D721Med (cell line): ENCODE measurements around the gene FTO.

Experiments
- DNase-seq: peaks from one replicate; pipeline ENCODE4 v3.0.0; 2011; ENCODE audit warnings: low spot score; ENCODE audit not compliant: insufficient read length
- FAIRE-seq: peaks from 2 replicates; lab custom pipeline; 2011; peaks lifted over from hg19 to GRCh38; lab: Jason Lieb, UNC
- TF ChIP-seq, protein P1 (sequence below): IDR thresholded peaks from 2 replicates; pipeline ENCODE4 v1.5.1; 2012; ENCODE audit warnings: mild to moderate bottlenecking, control low read depth; ENCODE audit not compliant: insufficient read depth; ENCODE audit errors: missing control alignments

Gene FTO

GRCh38 chr16:53893731-53894435 lies 189.9 kb downstream of the FTO start:
- DNase-seq (no peak), FAIRE-seq (no peak)
- TF ChIP-seq, protein P1, sequence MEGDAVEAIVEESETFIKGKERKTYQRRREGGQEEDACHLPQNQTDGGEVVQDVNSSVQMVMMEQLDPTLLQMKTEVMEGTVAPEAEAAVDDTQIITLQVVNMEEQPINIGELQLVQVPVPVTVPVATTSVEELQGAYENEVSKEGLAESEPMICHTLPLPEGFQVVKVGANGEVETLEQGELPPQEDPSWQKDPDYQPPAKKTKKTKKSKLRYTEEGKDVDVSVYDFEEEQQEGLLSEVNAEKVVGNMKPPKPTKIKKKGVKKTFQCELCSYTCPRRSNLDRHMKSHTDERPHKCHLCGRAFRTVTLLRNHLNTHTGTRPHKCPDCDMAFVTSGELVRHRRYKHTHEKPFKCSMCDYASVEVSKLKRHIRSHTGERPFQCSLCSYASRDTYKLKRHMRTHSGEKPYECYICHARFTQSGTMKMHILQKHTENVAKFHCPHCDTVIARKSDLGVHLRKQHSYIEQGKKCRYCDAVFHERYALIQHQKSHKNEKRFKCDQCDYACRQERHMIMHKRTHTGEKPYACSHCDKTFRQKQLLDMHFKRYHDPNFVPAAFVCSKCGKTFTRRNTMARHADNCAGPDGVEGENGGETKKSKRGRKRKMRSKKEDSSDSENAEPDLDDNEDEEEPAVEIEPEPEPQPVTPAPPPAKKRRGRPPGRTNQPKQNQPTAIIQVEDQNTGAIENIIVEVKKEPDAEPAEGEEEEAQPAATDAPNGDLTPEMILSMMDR = no peak

- FAIRE-seq (no peak), DNase-seq (no peak)
- TF ChIP-seq, protein P1 = no peak
Observed at GRCh38 chr16:53894686-53895085, 190.7 kb downstream of the FTO start.

GRCh38 chr16:53895433-53895832 lies 191.5 kb downstream of the FTO start:
- no peak for FAIRE-seq
- TF ChIP-seq, protein P1 = no peak
- DNase-seq = no peak

DNA sequence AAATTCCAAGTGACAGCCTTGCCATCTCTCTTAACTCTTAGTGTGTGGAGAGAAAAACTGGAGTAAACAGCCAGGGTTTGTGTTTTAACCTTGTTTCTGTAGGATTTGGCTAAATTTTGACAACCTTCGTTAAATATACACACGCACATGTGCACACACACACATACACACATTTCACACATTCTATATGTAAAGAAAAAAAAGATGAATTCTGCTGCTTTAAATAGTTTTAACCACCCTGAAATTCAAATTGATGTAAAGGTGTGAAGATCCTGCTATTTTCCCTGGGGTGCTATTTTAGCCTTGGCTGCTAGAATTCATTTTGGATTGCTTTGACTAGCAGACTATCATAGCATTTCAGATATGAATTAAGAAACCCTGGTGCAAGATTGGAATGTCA lies 191.9 kb downstream of the FTO start:
- TF ChIP-seq, protein P1 = no peak
- FAIRE-seq (no peak), DNase-seq (no peak)

DNA sequence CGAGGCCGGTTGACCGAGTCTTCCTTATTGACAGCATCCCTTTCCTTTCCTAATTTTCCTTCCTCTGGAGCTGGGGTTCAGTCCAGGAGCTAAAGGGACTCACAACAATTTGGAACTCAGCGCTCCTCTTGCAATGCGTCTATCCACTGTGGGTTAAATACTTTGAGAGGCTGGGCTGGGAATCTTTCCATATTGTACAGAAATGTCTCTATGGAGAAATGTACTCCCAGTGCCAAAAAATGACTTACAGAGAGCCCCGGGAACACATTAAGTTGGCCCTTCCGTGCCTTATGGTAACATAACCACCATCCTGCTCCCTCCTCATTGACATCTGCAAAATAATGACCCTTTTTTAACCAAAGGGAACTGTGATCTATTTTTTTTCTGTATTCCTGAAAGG lies 192.8 kb downstream of the FTO start:
- TF ChIP-seq, protein P1 = no peak
- FAIRE-seq = no peak
- no peak for DNase-seq

DNA sequence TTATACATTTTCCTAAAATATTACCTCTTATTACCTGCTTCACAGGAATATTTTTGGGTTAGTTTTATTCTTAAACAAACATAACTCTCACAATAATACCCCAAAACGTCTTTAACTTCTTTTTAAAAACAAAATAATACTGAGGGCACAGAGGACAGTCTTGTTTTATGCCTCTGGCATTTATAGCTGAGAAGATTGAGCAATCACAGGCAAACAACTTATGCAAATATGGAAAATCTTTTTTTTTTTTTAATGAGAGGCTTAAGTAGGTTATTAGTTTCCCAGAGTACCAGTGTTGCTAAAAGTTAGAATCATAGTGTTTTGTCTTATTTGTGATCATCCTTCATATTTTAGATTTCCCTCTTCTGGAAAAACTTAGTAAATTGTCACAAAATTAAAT lies 195.0 kb downstream of the FTO start:
- TF ChIP-seq, protein P1 = no peak
- FAIRE-seq (no peak), DNase-seq (no peak)

- DNase-seq (no peak), FAIRE-seq (no peak)
- TF ChIP-seq, protein P1 = no peak
Observed at GRCh38 chr16:53899431-53899830, 195.5 kb downstream of the FTO start.
